ENCODE data around the gene TRMU.

Gene TRMU

GRCh38 chr22:46309526-46310085 lies 25.9 kb upstream of the TRMU start:
- no peak for TF ChIP-seq TCF12 (IDR thresholded peaks at IDR 0.05; ENCODE audit: low read depth)
- TF ChIP-seq EGR1 (IDR thresholded peaks at IDR 0.05) = no peak
- no peak for TF ChIP-seq FOXM1 (IDR thresholded peaks at IDR 0.05; ENCODE audit: borderline replicate concordance, low read depth)
- no peak for TF ChIP-seq NFIC (IDR thresholded peaks at IDR 0.05)
- no peak for TF ChIP-seq TEAD4 (IDR thresholded peaks at IDR 0.05)
- no peak for TF ChIP-seq ZBTB7A (IDR thresholded peaks at IDR 0.05; ENCODE audit: low read depth)
- no peak for TF ChIP-seq USF1 (IDR thresholded peaks at IDR 0.05)
- no peak for TF ChIP-seq CEBPB (IDR thresholded peaks at IDR 0.05)
- TF ChIP-seq, protein P1, sequence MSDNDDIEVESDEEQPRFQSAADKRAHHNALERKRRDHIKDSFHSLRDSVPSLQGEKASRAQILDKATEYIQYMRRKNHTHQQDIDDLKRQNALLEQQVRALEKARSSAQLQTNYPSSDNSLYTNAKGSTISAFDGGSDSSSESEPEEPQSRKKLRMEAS (IDR thresholded peaks at IDR 0.05) = no peak
- no peak for TF ChIP-seq YY1 (IDR thresholded peaks at IDR 0.05; ENCODE audit: low read depth)
- TF ChIP-seq CREB1 (IDR thresholded peaks at IDR 0.05; ENCODE audit: low read depth) = no peak
- TF ChIP-seq TAF1 (IDR thresholded peaks at IDR 0.05; ENCODE audit: low read depth) = no peak
- TF ChIP-seq RAD21 (IDR thresholded peaks at IDR 0.05; ENCODE audit: low read depth) = no peak
- TF ChIP-seq, protein P2, sequence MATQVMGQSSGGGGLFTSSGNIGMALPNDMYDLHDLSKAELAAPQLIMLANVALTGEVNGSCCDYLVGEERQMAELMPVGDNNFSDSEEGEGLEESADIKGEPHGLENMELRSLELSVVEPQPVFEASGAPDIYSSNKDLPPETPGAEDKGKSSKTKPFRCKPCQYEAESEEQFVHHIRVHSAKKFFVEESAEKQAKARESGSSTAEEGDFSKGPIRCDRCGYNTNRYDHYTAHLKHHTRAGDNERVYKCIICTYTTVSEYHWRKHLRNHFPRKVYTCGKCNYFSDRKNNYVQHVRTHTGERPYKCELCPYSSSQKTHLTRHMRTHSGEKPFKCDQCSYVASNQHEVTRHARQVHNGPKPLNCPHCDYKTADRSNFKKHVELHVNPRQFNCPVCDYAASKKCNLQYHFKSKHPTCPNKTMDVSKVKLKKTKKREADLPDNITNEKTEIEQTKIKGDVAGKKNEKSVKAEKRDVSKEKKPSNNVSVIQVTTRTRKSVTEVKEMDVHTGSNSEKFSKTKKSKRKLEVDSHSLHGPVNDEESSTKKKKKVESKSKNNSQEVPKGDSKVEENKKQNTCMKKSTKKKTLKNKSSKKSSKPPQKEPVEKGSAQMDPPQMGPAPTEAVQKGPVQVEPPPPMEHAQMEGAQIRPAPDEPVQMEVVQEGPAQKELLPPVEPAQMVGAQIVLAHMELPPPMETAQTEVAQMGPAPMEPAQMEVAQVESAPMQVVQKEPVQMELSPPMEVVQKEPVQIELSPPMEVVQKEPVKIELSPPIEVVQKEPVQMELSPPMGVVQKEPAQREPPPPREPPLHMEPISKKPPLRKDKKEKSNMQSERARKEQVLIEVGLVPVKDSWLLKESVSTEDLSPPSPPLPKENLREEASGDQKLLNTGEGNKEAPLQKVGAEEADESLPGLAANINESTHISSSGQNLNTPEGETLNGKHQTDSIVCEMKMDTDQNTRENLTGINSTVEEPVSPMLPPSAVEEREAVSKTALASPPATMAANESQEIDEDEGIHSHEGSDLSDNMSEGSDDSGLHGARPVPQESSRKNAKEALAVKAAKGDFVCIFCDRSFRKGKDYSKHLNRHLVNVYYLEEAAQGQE (IDR thresholded peaks at IDR 0.05; ENCODE audit: low read depth) = no peak
- no peak for TF ChIP-seq EP300 (IDR thresholded peaks at IDR 0.05; ENCODE audit: borderline replicate concordance)

DNA sequence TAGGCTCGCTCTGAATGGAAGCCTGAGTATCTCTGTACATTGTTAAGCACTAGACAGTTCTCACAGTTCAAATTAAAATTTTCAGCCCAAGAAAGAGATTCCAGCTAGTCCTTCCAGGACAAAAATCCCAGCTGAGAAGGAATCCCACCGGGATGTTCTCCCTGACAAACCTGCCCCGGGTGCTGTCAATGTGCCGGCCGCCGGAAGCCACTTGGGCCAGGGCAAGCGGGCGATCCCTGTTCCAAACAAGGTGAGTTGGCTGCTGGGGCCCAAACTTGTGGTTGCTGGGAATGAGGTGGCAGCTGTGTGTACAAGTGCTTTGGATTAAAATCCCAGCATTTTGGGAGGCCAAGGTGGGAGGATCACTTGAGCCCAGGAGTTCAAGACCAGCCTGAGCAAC lies 23.5 kb upstream of the TRMU start:
- no peak for TF ChIP-seq CREB1 (IDR thresholded peaks at IDR 0.05; ENCODE audit: low read depth)
- no peak for TF ChIP-seq TAF1 (IDR thresholded peaks at IDR 0.05; ENCODE audit: low read depth)
- no peak for TF ChIP-seq EP300 (IDR thresholded peaks at IDR 0.05; ENCODE audit: borderline replicate concordance)
- TF ChIP-seq, protein P2 (IDR thresholded peaks at IDR 0.05; ENCODE audit: low read depth) = no peak
- TF ChIP-seq, protein P1 (IDR thresholded peaks at IDR 0.05) = no peak
- no peak for TF ChIP-seq FOXM1 (IDR thresholded peaks at IDR 0.05; ENCODE audit: borderline replicate concordance, low read depth)
- TF ChIP-seq TCF12 (IDR thresholded peaks at IDR 0.05; ENCODE audit: low read depth) = no peak
- TF ChIP-seq ZBTB7A (IDR thresholded peaks at IDR 0.05; ENCODE audit: low read depth) = no peak
- TF ChIP-seq NFIC (IDR thresholded peaks at IDR 0.05) = no peak
- no peak for TF ChIP-seq YY1 (IDR thresholded peaks at IDR 0.05; ENCODE audit: low read depth)
- no peak for TF ChIP-seq CEBPB (IDR thresholded peaks at IDR 0.05)
- no peak for TF ChIP-seq EGR1 (IDR thresholded peaks at IDR 0.05)
- TF ChIP-seq RAD21 (IDR thresholded peaks at IDR 0.05; ENCODE audit: low read depth) = no peak
- no peak for TF ChIP-seq USF1 (IDR thresholded peaks at IDR 0.05)
- no peak for TF ChIP-seq TEAD4 (IDR thresholded peaks at IDR 0.05)

GRCh38 chr22:46315976-46316375 lies 19.5 kb upstream of the TRMU start:
- TF ChIP-seq RAD21 (IDR thresholded peaks at IDR 0.05; ENCODE audit: low read depth) (no peak), FOXM1 (IDR thresholded peaks at IDR 0.05; ENCODE audit: borderline replicate concordance, low read depth) (no peak), EGR1 (IDR thresholded peaks at IDR 0.05) (no peak), CEBPB (IDR thresholded peaks at IDR 0.05) (no peak), TAF1 (IDR thresholded peaks at IDR 0.05; ENCODE audit: low read depth) (no peak), USF1 (IDR thresholded peaks at IDR 0.05) (no peak), EP300 (IDR thresholded peaks at IDR 0.05; ENCODE audit: borderline replicate concordance) (no peak), TCF12 (IDR thresholded peaks at IDR 0.05; ENCODE audit: low read depth) (no peak), TEAD4 (IDR thresholded peaks at IDR 0.05) (no peak), YY1 (IDR thresholded peaks at IDR 0.05; ENCODE audit: low read depth) (no peak), NFIC (IDR thresholded peaks at IDR 0.05) (no peak), CREB1 (IDR thresholded peaks at IDR 0.05; ENCODE audit: low read depth) (no peak), ZBTB7A (IDR thresholded peaks at IDR 0.05; ENCODE audit: low read depth) (no peak)
- TF ChIP-seq, protein P2 (IDR thresholded peaks at IDR 0.05; ENCODE audit: low read depth) = no peak
- TF ChIP-seq, protein P1 (IDR thresholded peaks at IDR 0.05) = no peak

All from Ishikawa (cell line).